HUES6 (cell line): ENCODE measurements around the gene HMSD.
"Not testable (repeated sequence)": the region's sequence is repeated elsewhere in the genome, so short reads cannot be mapped to it uniquely, and the experiment has no call there.

Source experiments
- H3K27ac ChIP-seq: 2 replicates; pipeline ENCODE4 v1.7.0; 2013; ENCODE audit warnings: low read depth, mild to moderate bottlenecking, low read length, inconsistent platforms
- H3K27me3 ChIP-seq: 2 replicates; pipeline ENCODE4 v1.6.1; 2013; ENCODE audit warnings: low read length; ENCODE audit not compliant: control insufficient read depth, insufficient read depth
- H3K36me3 ChIP-seq: 2 replicates; pipeline ENCODE4 v1.6.1; 2013; ENCODE audit warnings: low read length; ENCODE audit not compliant: control insufficient read depth, insufficient read depth
- H3K4me1 ChIP-seq: 2 replicates; pipeline ENCODE4 v1.6.1; 2013; ENCODE audit warnings: low read length; ENCODE audit not compliant: control insufficient read depth, insufficient read depth
- H3K4me3 ChIP-seq: 2 replicates; pipeline ENCODE4 v1.5.1; 2013; ENCODE audit warnings: low read depth, low read length
- H3K9ac ChIP-seq: one replicate; pipeline ENCODE4 v1.6.1; 2013; ENCODE audit warnings: mild to moderate bottlenecking, low read length
- H3K9me3 ChIP-seq: 2 replicates; pipeline ENCODE4 v1.6.1; 2013; ENCODE audit warnings: low read depth, low read length; ENCODE audit not compliant: control insufficient read depth, insufficient read depth

Gene HMSD

DNA sequence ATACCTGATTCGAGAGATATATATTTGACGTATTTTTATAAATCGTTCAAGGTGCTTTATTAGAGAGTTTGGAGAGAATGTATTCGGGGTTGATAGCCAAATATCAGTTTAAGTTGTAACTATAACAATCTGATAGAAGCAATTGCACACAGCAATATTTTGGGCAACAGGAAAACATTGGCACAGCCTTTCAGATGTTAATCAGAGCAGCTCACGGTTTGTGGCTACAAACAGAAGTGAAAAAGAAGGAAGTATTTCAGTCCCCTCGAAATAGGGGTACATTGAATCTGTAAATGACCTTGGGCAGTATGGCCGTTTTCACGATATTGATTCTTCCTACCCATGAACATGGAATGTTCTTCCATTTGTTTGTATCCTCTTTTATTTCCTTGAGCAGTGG is 20.8 kb upstream of the HMSD start:
- Histone ChIP-seq H3K9me3 (no peaks in the 10 kb centered on the region), H3K4me1 (no peaks in the 10 kb centered on the region), H3K9ac (no peak overlapping the region), H3K4me3 (no peak overlapping the region), H3K27me3 (no peaks in the 10 kb centered on the region), H3K27ac (no peak overlapping the region), H3K36me3 (no peaks in the 10 kb centered on the region)

DNA sequence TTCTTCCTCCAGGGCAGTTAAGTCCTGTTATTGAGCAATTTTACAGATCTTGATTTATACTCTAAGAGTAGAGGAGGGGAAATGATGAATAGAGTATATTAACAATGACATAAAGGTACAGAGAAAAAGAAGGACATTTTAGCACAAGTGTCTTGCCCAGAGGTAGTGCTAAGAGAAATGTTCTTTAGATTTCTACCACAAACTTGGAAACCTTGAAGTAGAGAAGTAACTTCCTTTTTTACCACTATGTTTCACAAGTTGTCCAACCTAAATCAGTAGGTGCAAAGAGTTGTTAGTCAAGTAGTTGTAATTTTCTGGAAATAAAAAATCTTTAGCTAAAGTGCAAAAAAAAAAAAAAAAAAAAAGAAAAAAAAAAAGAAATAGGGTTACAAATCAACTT is 19.7 kb upstream of the HMSD start:
- not testable (repeated sequence) for H3K4me3 ChIP-seq, H3K36me3 ChIP-seq, H3K27me3 ChIP-seq, H3K27ac ChIP-seq, H3K4me1 ChIP-seq, H3K9me3 ChIP-seq, H3K9ac ChIP-seq

DNA sequence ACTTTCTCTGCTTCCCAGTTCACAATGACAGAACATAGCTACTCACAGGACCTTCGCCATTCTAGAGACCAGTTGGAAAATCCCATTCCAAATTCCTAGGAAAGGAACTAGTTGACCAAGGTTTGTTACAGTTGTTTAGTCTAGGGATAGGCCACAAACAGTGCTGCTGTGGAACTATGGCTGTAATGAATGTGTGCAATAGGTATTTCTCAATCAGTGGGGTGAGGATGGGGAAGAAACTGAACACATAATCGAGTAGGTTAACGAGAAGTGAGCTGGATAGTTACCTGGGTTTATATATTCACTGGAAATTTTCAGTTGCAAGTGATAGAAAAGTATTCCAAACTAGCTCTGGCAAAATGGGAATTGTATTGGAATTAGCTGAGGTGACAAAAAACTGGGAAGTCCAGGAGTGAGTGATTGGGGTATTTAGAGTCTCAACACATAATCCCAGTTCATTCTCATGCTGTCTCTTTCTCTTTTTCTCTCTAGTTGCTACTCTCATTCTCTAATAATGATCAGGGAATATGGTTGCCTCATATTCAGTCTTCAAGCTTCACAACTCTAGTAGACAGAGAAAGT is 18.2 kb upstream of the HMSD start:
- Histone ChIP-seq H3K27ac (no peak overlapping the region), H3K4me3 (no peak overlapping the region), H3K9me3 (no peaks in the 10 kb centered on the region), H3K27me3 (peaks cover 14% of the 10 kb centered on the region), H3K36me3 (no peaks in the 10 kb centered on the region), H3K4me1 (no peaks in the 10 kb centered on the region), H3K9ac (no peak overlapping the region)

DNA sequence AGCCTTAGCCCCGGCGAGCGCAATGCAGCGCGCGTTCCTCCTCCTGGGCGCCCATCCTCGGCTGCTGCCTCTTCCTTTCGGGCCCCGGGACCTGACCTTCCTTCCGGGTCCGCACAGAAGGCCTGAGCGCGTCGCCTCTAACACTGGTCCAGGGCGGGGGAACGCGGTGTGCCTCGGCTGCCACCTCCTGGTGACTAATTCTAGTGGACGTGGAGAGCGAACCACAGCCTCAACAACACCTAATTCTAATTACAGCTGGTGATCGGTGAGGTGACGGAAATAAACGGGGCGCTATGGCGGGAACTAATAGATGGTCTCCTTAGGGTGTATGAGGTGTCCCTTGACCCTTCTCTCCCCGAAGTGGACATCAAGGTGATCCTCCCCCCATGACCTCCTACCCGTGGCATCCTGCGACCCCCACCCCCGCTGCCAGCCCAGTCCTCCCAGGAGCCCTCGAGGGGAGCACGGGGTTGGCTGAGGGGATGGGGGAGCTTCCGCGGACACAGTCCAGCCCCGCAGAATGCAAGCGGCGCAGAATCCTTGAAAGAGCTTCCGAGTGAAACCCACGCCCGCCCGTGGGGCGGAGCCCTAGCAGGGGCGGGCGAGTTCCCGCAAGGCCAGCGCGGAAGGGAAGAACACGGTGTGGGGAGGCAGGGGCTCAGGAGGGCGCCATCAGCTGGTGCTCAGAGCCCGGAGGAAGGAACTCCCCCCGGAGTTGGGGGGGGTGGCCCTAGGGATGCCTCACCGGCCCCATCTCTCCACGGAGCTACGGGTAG is 12.8 kb upstream of the HMSD start:
- H3K4me1 ChIP-seq, result no peaks in the 10 kb centered on the region
- no peaks in the 10 kb centered on the region for H3K36me3 ChIP-seq
- H3K27ac ChIP-seq, result no peak overlapping the region
- H3K4me3 ChIP-seq, result peak overlapping the region; percentile 65
- H3K9ac ChIP-seq, result no peak overlapping the region
- no peaks in the 10 kb centered on the region for H3K9me3 ChIP-seq
- peaks cover 48% of the 10 kb centered on the region for H3K27me3 ChIP-seq

DNA sequence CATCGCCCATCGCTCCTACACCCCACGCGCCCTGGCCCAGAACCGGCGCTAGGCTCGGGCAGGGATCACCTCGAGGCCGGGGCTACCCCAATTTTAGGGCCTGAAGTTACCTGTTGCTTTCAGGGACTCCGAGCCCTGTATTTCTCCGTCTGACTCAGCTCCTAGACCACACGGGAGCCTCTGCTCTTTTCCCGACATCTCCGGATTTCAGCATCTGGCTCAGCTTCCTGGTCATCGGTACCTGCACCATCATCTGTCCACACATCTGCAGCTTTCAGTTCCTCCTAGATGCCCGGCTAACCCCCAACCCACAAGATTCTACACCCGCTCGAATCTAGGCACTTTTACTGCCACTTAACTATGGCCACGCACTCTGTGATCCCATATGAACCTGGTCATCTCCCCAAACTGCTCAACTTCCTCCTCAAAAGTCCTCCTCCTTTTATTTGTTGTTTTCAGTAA is 12.1 kb upstream of the HMSD start:
- peak overlapping the region; percentile 65 for H3K4me3 ChIP-seq
- peaks cover 48% of the 10 kb centered on the region for H3K27me3 ChIP-seq
- H3K36me3 ChIP-seq, result no peaks in the 10 kb centered on the region
- H3K9me3 ChIP-seq, result no peaks in the 10 kb centered on the region
- H3K27ac ChIP-seq, result no peak overlapping the region
- H3K4me1 ChIP-seq, result no peaks in the 10 kb centered on the region
- H3K9ac ChIP-seq, result no peak overlapping the region

DNA sequence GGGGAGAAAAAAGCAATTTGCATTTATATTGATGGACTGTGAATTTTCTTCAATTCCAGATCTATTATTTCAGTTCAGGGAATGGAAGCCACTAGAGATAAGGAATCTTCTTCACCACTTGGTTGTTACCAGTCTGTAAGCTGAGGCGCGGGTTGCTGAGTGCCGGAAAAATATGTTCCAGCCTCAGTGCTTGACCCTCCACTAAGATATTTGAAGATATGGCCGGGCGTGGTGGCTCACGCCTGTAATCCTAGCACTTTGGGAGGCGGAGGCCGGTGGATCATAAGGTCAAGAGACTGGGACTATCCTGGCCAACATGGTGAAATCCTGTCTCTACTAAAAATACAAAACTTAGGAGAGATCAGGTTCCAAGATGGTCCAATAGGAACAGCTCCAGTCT is 9.1 kb upstream of the HMSD start:
- Histone ChIP-seq H3K9me3 (no peaks in the 10 kb centered on the region), H3K27ac (no peak overlapping the region), H3K27me3 (peaks cover 50% of the 10 kb centered on the region), H3K4me3 (peak overlapping the region; percentile 42; the same call in 1 of the 2 replicates), H3K9ac (no peak overlapping the region), H3K36me3 (no peaks in the 10 kb centered on the region), H3K4me1 (no peaks in the 10 kb centered on the region)

DNA sequence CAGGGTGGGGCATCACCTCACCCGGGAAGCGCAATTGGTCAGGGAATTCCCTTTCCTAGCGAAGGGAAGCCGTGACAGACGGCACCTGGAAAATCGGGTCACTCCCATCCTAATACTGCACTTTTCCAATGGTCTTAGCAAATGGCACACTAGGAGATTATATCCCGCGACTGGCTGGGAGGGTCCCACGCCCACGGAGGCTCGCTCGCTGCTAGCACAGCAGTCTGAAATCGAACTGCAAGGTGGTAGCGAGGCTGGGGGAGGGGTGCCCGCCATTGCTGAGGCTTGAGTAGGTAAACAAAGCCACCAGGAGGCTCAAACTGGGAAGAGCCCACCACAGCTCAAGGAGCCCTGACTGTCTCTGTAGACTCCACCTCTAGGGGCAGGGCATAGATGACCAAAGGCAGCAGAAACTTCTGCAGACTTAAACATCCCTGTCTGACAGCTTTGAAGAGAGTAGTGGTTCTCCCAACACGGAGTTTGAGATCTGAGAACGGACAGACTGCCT is 8.5 kb upstream of the HMSD start:
- not testable (repeated sequence) for H3K9ac ChIP-seq, H3K27ac ChIP-seq, H3K36me3 ChIP-seq, H3K9me3 ChIP-seq, H3K4me1 ChIP-seq
- Histone ChIP-seq H3K27me3 (peaks cover 44% of the 10 kb centered on the region), H3K4me3 (peak overlapping the region; percentile 42)

DNA sequence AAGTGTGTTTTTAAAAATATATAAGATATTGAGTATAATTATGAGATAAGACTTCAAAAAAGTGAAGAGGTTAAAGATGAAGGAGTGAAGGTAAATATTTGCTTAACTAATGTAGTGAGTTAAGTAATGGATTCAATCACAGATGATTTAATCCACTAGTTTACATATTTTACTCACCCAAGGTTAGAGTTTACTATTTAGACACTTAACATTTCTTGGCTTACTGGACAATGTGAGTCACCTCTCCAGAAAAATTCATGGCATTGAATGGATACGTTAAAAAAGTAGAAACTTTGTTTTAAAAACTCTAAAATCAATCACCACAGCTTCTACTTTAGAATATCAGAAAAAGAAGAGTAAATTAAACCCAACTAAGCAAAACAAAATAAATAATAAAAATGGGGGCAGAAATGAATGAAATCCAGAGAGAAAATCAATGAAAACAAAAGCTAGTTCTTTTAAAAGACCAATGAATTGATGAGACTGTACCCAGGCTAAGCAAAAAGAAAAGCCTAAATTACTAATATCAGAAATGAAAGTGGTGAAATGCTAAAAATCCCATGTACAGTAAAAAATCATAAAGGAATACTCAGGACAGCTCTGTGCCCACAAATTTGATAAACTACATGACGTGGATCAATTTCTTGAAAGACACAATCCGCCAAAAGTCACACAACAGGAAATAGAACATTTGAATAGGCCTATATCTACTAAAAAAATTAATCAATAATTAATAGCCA is 1.9 kb upstream of the HMSD start:
- no peak overlapping the region for H3K4me3 ChIP-seq
- no peaks in the 10 kb centered on the region for H3K4me1 ChIP-seq
- no peaks in the 10 kb centered on the region for H3K9me3 ChIP-seq
- peaks cover 19% of the 10 kb centered on the region for H3K27me3 ChIP-seq
- no peak overlapping the region for H3K27ac ChIP-seq
- H3K9ac ChIP-seq, result no peak overlapping the region
- no peaks in the 10 kb centered on the region for H3K36me3 ChIP-seq

DNA sequence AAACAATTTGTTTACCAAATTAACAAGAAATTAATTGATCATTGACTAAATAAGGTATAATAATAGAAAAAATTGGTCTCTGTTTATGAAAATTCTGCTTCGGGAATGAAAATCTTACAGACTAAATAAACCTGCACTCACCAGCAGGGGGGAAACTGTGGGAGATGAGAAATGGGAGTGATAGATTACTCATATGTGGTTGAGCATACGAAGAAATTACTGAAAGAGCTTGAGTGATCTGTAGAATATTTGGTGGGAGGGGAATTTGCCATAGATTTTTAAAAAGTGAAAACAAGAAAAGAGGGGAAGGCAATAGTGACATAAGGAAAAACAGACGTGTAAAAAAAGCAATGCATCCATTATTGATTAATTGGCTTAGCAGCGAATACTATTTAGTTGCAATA is 2.2 kb downstream of the HMSD start:
- H3K4me3 ChIP-seq, result no peak overlapping the region
- H3K27ac ChIP-seq, result no peak overlapping the region
- H3K27me3 ChIP-seq, result peaks cover 13% of the 10 kb centered on the region; the same call in 1 of the 2 replicates
- no peaks in the 10 kb centered on the region for H3K36me3 ChIP-seq
- no peaks in the 10 kb centered on the region for H3K4me1 ChIP-seq
- H3K9ac ChIP-seq, result no peak overlapping the region
- no peaks in the 10 kb centered on the region for H3K9me3 ChIP-seq

DNA sequence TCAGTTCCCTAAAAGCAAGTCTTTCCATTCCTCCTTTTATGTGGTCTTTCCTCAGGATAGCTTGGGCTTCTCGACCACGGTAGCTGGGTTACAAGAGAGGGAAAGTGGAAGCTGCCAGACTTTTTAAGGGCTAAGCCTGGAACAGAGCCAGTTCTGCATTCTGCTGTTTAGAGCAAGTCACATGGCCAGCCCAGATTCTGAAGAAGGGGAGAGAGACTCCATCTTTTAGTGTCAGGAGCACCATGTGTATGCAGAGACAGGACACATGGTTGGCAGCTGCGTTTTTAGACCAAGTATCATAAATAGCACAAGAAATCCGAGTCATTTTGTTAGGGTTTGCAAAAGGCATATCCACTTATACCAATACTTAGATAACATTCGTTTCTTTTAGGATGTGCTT is 4.7 kb downstream of the HMSD start:
- Histone ChIP-seq H3K9ac (no peak overlapping the region), H3K27me3 (peaks cover under 1% of the 10 kb centered on the region; the same call in 1 of the 2 replicates), H3K27ac (no peak overlapping the region), H3K36me3 (no peaks in the 10 kb centered on the region), H3K4me3 (no peak overlapping the region), H3K4me1 (no peaks in the 10 kb centered on the region), H3K9me3 (no peaks in the 10 kb centered on the region)

DNA sequence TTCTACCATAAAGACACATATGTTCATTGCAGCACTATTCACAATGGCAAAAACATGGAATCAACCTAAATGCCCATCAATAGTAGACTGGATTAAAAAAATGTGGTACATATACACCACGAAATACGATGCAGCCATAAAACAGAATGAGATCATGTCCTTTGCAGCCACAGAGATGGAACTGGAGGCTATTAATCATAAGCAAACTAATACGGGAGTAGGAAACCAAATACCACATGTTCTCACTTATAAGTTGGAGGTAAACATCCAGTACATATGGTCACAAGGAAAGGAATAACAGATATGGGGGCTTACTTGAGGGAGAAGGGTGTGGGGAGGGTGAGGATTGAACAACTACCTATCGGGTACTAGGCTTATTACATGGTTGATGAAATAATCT is 7.7 kb downstream of the HMSD start:
- Histone ChIP-seq H3K4me1 (no peaks in the 10 kb centered on the region), H3K36me3 (no peaks in the 10 kb centered on the region), H3K27ac (no peak overlapping the region), H3K27me3 (no peaks in the 10 kb centered on the region; the same call in 1 of the 2 replicates), H3K4me3 (no peak overlapping the region), H3K9ac (no peak overlapping the region), H3K9me3 (no peaks in the 10 kb centered on the region)
